Astrocyte (in vitro differentiated cells and primary cell): Measurements from ENCODE around the gene SYAP1.

Experiments
- CTCF ChIP-seq: IDR thresholded peaks from 2 replicates; pipeline ENCODE4 v1.5.1; 2011; ENCODE audit warnings: low read depth, mild to moderate bottlenecking, inconsistent platforms, low read length, moderate library complexity; ENCODE audit not compliant: insufficient read depth
- EZH2 ChIP-seq: IDR thresholded peaks from 2 replicates; pipeline ENCODE4 v1.6.1; 2012; ENCODE audit warnings: mild to moderate bottlenecking, low read length, inconsistent platforms; ENCODE audit not compliant: insufficient read depth

- TF ChIP-seq CTCF = no peak
- TF ChIP-seq EZH2 = no peak
Measured at GRCh38 chrX:16814597-16814996, 95.2 kb downstream of the SYAP1 start.
